Activated CD8-positive, alpha-beta T cell treated with anti-CD3 and anti-CD28 coated beads for 36 hours (primary cell): ENCODE measurements around the gene ADORA2B. TPM values are rescaled to one million over a fixed set of nuclear protein-coding genes. Genes with fewer than 3 reads are reported as not detected.

Experiments
- ATAC-seq: fragments of 200-7000 bp; cut with Tn5 transposase; one replicate; pipeline ENCODE4 v1.10.0; 2021; ENCODE audit warnings: mild to moderate bottlenecking, moderate library complexity
- CTCF ChIA-PET: fragments of 350-600 bp; sonication (Branson Sonifier 250); formaldehyde crosslinking; loops from one replicate; lab custom pipeline; 2021; ENCODE audit warnings: antibody characterized with exemption; lab: Charles Lee
- POLR2A ChIA-PET: fragments of 350-600 bp; sonication (Branson Sonifier 250); formaldehyde crosslinking; loops from one replicate; lab custom pipeline; 2021; ENCODE audit warnings: antibody characterized with exemption; lab: Charles Lee
- DNase-seq: peaks from one replicate; pipeline ENCODE4 v3.0.0-alpha.2; 2020
- H3K27ac Mint-ChIP-seq: one replicate; pipeline ENCODE4 v1.8.0; 2021; ENCODE audit warnings: mild to moderate bottlenecking, mixed read lengths
- H3K27me3 Mint-ChIP-seq: one replicate; pipeline ENCODE4 v1.8.0; 2021; ENCODE audit warnings: mixed read lengths
- H3K36me3 Mint-ChIP-seq: one replicate; pipeline ENCODE4 v1.8.0; 2021; ENCODE audit warnings: low read depth, mixed read lengths
- H3K4me1 Mint-ChIP-seq: one replicate; pipeline ENCODE4 v1.8.0; 2021; ENCODE audit warnings: low read depth, mixed read lengths
- H3K4me3 Mint-ChIP-seq: one replicate; pipeline ENCODE4 v1.8.0; 2021; ENCODE audit warnings: mild to moderate bottlenecking, moderate library complexity, mixed read lengths
- H3K9me3 Mint-ChIP-seq: one replicate; pipeline ENCODE4 v1.8.0; 2021; ENCODE audit warnings: mixed read lengths
- intact Hi-C: fragments of 100-400 bp; cut with micrococcal nuclease; formaldehyde crosslinking; loops from one replicate; pipeline ENCODE4 v1.10.0; 2022
- total RNA-seq, 2 experiments: library from RNA; stranded (reverse); gene quantifications; one replicate each; pipeline ENCODE4 v1.2.3, GENCODE V29; 2021
- TF ChIP-seq, protein P1 (sequence below): fragments of 200-600 bp; IDR thresholded peaks from one replicate; pipeline ENCODE4 v1.8.0; 2022; ENCODE audit warnings: antibody characterized with exemption, mild to moderate bottlenecking

ADORA2B gene
- total RNA-seq, 2 experiments from 2014 or later: 4.2 to 5.4 TPM

DNA sequence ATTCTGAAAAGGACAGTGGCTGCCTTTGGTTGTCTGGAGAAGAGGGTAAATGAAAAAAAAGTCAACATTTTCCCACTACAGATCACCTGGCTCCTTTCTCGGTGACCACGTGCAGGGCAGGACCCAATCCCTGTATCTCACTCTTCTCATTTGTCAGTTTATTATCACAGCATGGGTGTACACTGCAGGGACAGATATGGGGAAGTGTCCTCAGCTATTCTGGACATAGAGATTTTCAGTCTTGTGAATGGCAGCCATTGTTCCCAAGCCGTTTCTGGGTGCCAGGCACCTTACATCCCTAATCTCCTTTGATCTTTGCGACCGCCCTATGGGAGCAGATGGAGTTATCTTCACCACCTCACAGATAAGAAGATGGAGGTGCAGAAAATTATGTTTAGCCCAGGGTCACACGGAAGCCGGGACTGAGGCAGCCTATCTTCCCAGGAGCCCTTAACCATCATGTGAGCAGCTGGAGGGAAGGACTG is 7.2 kb downstream of the ADORA2B start:
- ATAC-seq (no peak), DNase-seq (no peak)
- intact Hi-C loops: no loop called here
- TF ChIP-seq, protein P1, sequence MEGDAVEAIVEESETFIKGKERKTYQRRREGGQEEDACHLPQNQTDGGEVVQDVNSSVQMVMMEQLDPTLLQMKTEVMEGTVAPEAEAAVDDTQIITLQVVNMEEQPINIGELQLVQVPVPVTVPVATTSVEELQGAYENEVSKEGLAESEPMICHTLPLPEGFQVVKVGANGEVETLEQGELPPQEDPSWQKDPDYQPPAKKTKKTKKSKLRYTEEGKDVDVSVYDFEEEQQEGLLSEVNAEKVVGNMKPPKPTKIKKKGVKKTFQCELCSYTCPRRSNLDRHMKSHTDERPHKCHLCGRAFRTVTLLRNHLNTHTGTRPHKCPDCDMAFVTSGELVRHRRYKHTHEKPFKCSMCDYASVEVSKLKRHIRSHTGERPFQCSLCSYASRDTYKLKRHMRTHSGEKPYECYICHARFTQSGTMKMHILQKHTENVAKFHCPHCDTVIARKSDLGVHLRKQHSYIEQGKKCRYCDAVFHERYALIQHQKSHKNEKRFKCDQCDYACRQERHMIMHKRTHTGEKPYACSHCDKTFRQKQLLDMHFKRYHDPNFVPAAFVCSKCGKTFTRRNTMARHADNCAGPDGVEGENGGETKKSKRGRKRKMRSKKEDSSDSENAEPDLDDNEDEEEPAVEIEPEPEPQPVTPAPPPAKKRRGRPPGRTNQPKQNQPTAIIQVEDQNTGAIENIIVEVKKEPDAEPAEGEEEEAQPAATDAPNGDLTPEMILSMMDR: no peak
- Mint-ChIP-seq H3K27me3 (peaks cover 4% of the 10 kb centered on the region), H3K4me3 (no peak overlapping the region), H3K27ac (no peak overlapping the region), H3K4me1 (peaks cover 6% of the 10 kb centered on the region), H3K9me3 (no peaks in the 10 kb centered on the region), H3K36me3 (no peaks in the 10 kb centered on the region)
- CTCF ChIA-PET: no interaction called here
- POLR2A ChIA-PET: no interaction called here

DNA sequence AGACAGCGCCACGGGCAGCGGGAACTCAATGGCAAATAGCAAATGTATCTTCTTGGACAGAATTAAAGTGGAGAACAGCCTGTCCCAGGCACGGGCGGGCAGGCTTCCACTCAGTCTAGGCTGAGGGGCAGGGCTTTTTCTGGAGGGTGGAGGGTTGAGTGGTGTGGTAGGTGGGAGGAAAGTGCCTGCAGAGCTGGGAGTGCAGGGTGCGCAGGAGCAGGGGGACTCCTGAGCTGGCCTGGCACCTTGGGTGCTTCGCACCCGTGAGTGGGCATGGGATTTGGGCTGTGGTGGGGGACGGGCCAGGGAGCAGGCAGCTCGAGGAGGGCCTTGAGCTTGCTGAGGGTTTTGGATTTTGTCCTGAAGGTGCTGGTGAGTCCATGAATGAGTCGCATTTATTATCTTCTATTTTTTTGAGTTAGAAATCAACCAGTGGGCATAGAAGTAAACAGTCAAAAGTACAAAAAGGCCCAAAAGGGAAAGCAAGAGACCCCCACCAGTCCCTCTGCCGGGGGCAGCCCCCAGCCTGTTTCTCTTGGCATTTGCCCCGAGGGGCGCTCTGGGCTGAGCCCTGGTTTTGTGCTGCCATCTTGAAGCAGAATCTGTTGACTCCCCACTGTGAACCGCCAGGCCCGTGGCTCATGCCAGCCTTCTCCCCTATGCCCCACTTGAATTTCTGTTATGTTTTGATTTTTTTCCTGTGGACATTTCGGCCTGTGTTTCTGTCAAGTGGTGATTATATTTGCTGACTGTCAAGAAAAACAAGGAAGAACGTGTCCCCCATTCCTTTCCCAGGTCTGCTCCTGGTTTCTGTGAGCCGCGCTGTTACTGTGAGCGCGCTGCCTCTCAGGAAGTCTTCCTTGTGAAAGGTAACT is 8.2 kb downstream of the ADORA2B start:
- H3K36me3 Mint-ChIP-seq: no peaks in the 10 kb centered on the region
- no peak overlapping the region for H3K27ac Mint-ChIP-seq
- ATAC-seq (no peak), DNase-seq (no peak)
- no peaks in the 10 kb centered on the region for H3K9me3 Mint-ChIP-seq
- ChIA-PET CTCF (no interaction called here), POLR2A (no interaction called here)
- TF ChIP-seq, protein P1: no peak
- H3K4me3 Mint-ChIP-seq: no peak overlapping the region
- H3K4me1 Mint-ChIP-seq: peaks cover 14% of the 10 kb centered on the region
- intact Hi-C loops: no loop called here
- peaks cover 9% of the 10 kb centered on the region for H3K27me3 Mint-ChIP-seq

DNA sequence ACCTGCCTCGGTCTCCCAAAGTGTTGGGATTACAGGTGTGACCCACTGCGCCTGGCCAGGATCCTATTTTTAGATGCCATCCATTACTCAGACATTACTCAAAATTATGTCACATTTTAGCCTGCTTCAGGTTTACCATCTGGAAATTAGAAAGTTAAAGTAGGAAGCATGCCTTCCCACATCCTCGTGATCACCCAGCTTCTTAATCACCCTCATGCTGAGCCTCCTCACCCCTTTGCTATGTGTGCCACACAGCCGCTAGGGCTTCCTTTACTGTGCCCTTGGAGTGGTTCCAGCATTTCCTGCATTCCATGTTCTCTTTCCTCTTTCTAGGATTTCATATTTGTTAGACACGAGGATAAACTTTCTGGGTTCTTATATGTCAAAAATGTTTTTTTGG is 9.3 kb downstream of the ADORA2B start:
- POLR2A ChIA-PET: no interaction called here
- intact Hi-C loops: no loop called here
- Mint-ChIP-seq H3K36me3 (no peaks in the 10 kb centered on the region), H3K4me1 (peaks cover 25% of the 10 kb centered on the region), H3K27me3 (peaks cover 11% of the 10 kb centered on the region), H3K4me3 (no peak overlapping the region), H3K9me3 (no peaks in the 10 kb centered on the region), H3K27ac (no peak overlapping the region)
- DNase-seq (no peak), ATAC-seq (no peak)
- TF ChIP-seq, protein P1: no peak
- CTCF ChIA-PET: no interaction called here

DNA sequence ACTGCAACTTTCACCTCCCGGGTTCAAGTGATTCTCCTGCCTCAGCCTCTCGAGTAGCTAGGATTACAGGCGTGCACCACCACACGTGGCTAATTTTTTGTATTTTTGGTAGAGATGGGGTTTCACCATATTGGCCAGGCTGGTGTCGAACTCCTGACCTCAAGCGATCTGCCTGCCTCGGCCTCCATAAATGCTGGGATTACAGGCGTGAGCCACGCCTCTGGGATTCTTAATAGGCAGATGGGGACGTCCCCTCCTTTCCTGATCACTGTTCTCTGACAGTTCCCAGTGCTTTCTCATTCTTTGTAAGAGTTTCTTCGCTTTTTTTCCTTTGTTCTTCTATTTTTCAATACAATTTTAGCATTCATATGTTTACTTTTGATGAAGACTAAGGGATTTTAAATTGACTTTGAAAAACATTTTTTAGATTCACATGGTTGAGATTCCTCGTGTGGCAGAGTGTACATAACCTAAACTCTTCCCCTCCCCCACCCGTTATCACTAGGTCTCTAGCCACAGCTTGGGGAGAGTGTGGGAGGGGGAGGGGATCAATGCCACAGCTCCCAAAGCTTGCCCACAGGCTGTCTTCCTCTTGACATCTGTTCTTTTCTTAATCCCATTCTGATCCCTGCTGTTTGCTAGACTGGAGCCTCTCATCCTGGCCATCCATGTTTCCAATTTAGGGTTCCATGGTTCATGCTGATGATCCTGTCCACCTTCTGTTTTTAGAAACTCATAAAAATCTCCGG is 11.0 kb downstream of the ADORA2B start:
- H3K4me1 Mint-ChIP-seq: peaks cover 31% of the 10 kb centered on the region
- DNase-seq (no peak), ATAC-seq (no peak)
- H3K27me3 Mint-ChIP-seq: peaks cover 11% of the 10 kb centered on the region
- no peak overlapping the region for H3K27ac Mint-ChIP-seq
- H3K36me3 Mint-ChIP-seq: no peaks in the 10 kb centered on the region
- CTCF ChIA-PET: no interaction called here
- POLR2A ChIA-PET: no interaction called here
- no peaks in the 10 kb centered on the region for H3K9me3 Mint-ChIP-seq
- intact Hi-C loops: loop anchor here (5.0 kb wide), 1 partner anchor 41 kb away; the partner anchor contains the start of genes TTC19 and ZSWIM7
- H3K4me3 Mint-ChIP-seq: no peak overlapping the region
- TF ChIP-seq, protein P1: no peak
